MCF 10A (cell line): ENCODE measurements around the gene CACNA1C. TPM values are rescaled to one million over a fixed set of nuclear protein-coding genes. Genes with fewer than 3 reads are reported as not detected.

Experiments used
- BruUV-seq: library from RNA; stranded (reverse); fragments of 400-500 nt; replicated peaks from 2 replicates; lab custom pipeline; 2021; lab: Mats Ljungman, UMichigan
- CTCF ChIA-PET: fragments of 300-600 bp; sonication (Branson Sonifier 250); formaldehyde crosslinking; extraction: SDS; loops from one replicate; lab custom pipeline; 2021; ENCODE audit warnings: antibody characterized with exemption, inconsistent platforms; lab: Yijun Ruan, JAX
- POLR2A ChIA-PET: fragments of 300-600, 350-650 bp; sonication (Branson Sonifier 250); formaldehyde crosslinking; extraction: SDS; loops from one replicate; lab custom pipeline; 2020; ENCODE audit warnings: antibody characterized with exemption, inconsistent platforms; lab: Yijun Ruan, JAX
- DNase-seq: peaks from one replicate; pipeline ENCODE4 v3.0.0-alpha.2; 2018; ENCODE audit not compliant: unreplicated experiment
- H3K27ac Mint-ChIP-seq: one replicate; pipeline ENCODE4 v1.8.0; 2022; ENCODE audit warnings: mild to moderate bottlenecking, low read depth, mixed read lengths; ENCODE audit not compliant: unreplicated experiment
- H3K27me3 Mint-ChIP-seq: one replicate; pipeline ENCODE4 v1.8.0; 2022; ENCODE audit warnings: mixed read lengths; ENCODE audit not compliant: insufficient read depth, unreplicated experiment
- H3K36me3 Mint-ChIP-seq: one replicate; pipeline ENCODE4 v1.8.0; 2022; ENCODE audit warnings: mild to moderate bottlenecking, moderate library complexity, mixed read lengths; ENCODE audit not compliant: insufficient read depth, unreplicated experiment
- H3K4me1 Mint-ChIP-seq: one replicate; pipeline ENCODE4 v1.8.0; 2022; ENCODE audit warnings: mixed read lengths; ENCODE audit not compliant: insufficient read depth, unreplicated experiment
- H3K4me3 Mint-ChIP-seq: one replicate; pipeline ENCODE4 v1.8.0; 2022; ENCODE audit warnings: mild to moderate bottlenecking, moderate library complexity, mixed read lengths; ENCODE audit not compliant: unreplicated experiment
- H3K9me3 Mint-ChIP-seq: one replicate; pipeline ENCODE4 v1.8.0; 2022; ENCODE audit warnings: mixed read lengths; ENCODE audit not compliant: unreplicated experiment
- CTCF ChIP-seq: fragments of 200-600 bp; IDR thresholded peaks from one replicate; pipeline ENCODE4 v1.8.0; 2022; ENCODE audit warnings: antibody characterized with exemption, mild to moderate bottlenecking; ENCODE audit not compliant: unreplicated experiment
- intact Hi-C: fragments of 100-400 bp; cut with micrococcal nuclease; formaldehyde crosslinking; loops from 2 replicates; pipeline ENCODE4 v1.14.1; 2022
- total RNA-seq: library from RNA; stranded (reverse); gene quantifications from 2 replicates; pipeline ENCODE4 v1.2.3, GENCODE V29; 2022

The CACNA1C gene
- total RNA-seq, 1 experiment from 2014 or later = not detected

GRCh38 chr12:2677142-2677880, 624.5 kb downstream of the CACNA1C start:
- no peak for DNase-seq
- peaks cover 16% of the 10 kb centered on the region for H3K27me3 Mint-ChIP-seq
- intact Hi-C loops = no loop called here
- no peak for TF ChIP-seq CTCF
- no peak overlapping the region for H3K27ac Mint-ChIP-seq
- POLR2A ChIA-PET = interaction anchor here (0.5 kb wide), 1 partner anchor 25 kb away, joined by 3 read pairs; no protein-coding TSS in a partner anchor
- no peaks in the 10 kb centered on the region for H3K36me3 Mint-ChIP-seq
- H3K9me3 Mint-ChIP-seq = no peaks in the 10 kb centered on the region
- BruUV-seq = no TSS peak
- no peaks in the 10 kb centered on the region for H3K4me1 Mint-ChIP-seq
- CTCF ChIA-PET = interaction anchor here (0.5 to 1.2 kb wide), 2 partner anchors 106 to 109 kb away, joined by 4 to 5 read pairs; no protein-coding TSS in a partner anchor
- no peak overlapping the region for H3K4me3 Mint-ChIP-seq

- Mint-ChIP-seq H3K27ac (no peak overlapping the region), H3K36me3 (peaks cover 7% of the 10 kb centered on the region), H3K27me3 (peaks cover 14% of the 10 kb centered on the region), H3K4me1 (no peaks in the 10 kb centered on the region), H3K4me3 (no peak overlapping the region), H3K9me3 (peaks cover 7% of the 10 kb centered on the region)
- intact Hi-C loops = no loop called here
- no TSS peak for BruUV-seq
- POLR2A ChIA-PET = interaction anchor here (0.6 kb wide), 1 partner anchor 22 kb away, joined by 3 read pairs; no protein-coding TSS in a partner anchor
- CTCF ChIA-PET = interaction anchor here (0.6 kb wide), 2 partner anchors 38 to 64 kb away, joined by 3 to 4 read pairs; no protein-coding TSS in a partner anchor
- no peak for TF ChIP-seq CTCF
- no peak for DNase-seq
Observed at GRCh38 chr12:2678426-2678825, 625.6 kb downstream of the CACNA1C start.

GRCh38 chr12:2679068-2679815, 626.5 kb downstream of the CACNA1C start:
- no TSS peak for BruUV-seq
- no peak for DNase-seq
- peaks cover 7% of the 10 kb centered on the region for H3K9me3 Mint-ChIP-seq
- TF ChIP-seq CTCF = no peak
- H3K4me1 Mint-ChIP-seq = no peaks in the 10 kb centered on the region
- peaks cover 7% of the 10 kb centered on the region for H3K36me3 Mint-ChIP-seq
- H3K4me3 Mint-ChIP-seq = no peak overlapping the region
- no peak overlapping the region for H3K27ac Mint-ChIP-seq
- CTCF ChIA-PET = interaction anchor here (0.6 to 1.1 kb wide), 2 partner anchors 105 to 619 kb away, joined by 3 read pairs; no protein-coding TSS in a partner anchor
- POLR2A ChIA-PET = no interaction called here
- peaks cover 14% of the 10 kb centered on the region for H3K27me3 Mint-ChIP-seq
- intact Hi-C loops = no loop called here
